Mucosa of descending colon (tissue), 3 donors: Measurements from ENCODE around the gene EMC7. TPM values are rescaled to one million over a fixed set of nuclear protein-coding genes. Genes with fewer than 3 reads are reported as not detected.

Experiments
- ATAC-seq: fragments of 200-7000 bp; cut with Tn5 transposase; one replicate; pipeline ENCODE4 v1.9.1; 2020; ENCODE audit warnings: mild to moderate bottlenecking, moderate library complexity
- DNase-seq, 3 donors: peaks; one replicate each; pipeline ENCODE4 v3.0.0-alpha.2; 2020
- H3K36me3 ChIP-seq: fragments of 200-600 bp; one replicate; pipeline ENCODE4 v1.8.0; 2021; ENCODE audit warnings: low read depth, mild to moderate bottlenecking
- H3K4me1 ChIP-seq: fragments of 200-600 bp; one replicate; pipeline ENCODE4 v1.8.0; 2021; ENCODE audit warnings: low read depth, mild to moderate bottlenecking
- H3K4me3 ChIP-seq: fragments of 200-600 bp; one replicate; pipeline ENCODE4 v1.8.0; 2021; ENCODE audit warnings: mild to moderate bottlenecking
- H3K9me3 ChIP-seq: fragments of 200-600 bp; one replicate; pipeline ENCODE4 v1.8.0; 2021; ENCODE audit warnings: mild to moderate bottlenecking
- intact Hi-C, 2 donors: fragments of 100-400 bp; cut with DNase I in 1 of 2; cut with micrococcal nuclease in 1 of 2; formaldehyde crosslinking; loops; one replicate each; pipeline versions ENCODE4 v1.11.0 to v1.11.1; 2022; cut with DNase I, micrococcal nuclease
- total RNA-seq, 3 donors: library from RNA; stranded (reverse); fragmentation: NEBNext Ultra II Directional in 2 of 3; extraction: Animal tissue kit (Norgen Biotek cat#: 25700) in 2 of 3; gene quantifications; one replicate each; pipeline versions ENCODE4 v1.2.1 to v1.2.4, GENCODE V29; 2021 to 2023
- TF ChIP-seq, protein P1 (sequence below): fragments of 200-600 bp; IDR thresholded peaks from one replicate; pipeline ENCODE4 v1.8.0; 2022; ENCODE audit warnings: antibody characterized with exemption, mild to moderate bottlenecking
- donor health status: DM: no; HTN: no; CAD: no; lungs with moderate emphysema.
- donor health status: DM: no; HTN: no; CAD: no.
- donor health status: DM: no; HTN: yes; CAD: no.

Gene EMC7
- total RNA-seq, 3 donors from 2014 or later, result 56.2 to 70.2 (median 59.6) TPM

DNA sequence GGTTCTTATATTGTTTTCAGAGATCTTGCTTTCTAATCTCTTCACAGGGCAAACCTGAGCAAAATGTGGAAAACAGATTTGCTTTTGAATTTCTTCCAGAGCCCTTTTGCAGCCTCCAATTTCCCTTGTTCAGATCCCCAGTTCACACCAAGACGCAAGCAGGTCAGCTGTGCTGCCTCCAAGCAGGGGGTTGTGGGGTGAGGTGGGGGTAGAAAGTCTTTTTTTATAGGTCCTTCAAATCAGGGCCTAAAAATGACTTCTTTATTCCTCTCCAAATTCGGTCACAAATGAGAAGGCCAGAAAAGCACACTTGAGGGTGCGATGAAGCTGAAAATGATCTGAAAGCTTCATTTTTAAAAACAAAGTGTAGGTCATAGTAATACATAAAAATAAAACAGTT is 36.4 kb downstream of the EMC7 start:
- Histone ChIP-seq H3K4me1 (no peaks in the 10 kb centered on the region), H3K36me3 (no peaks in the 10 kb centered on the region), H3K4me3 (no peak overlapping the region), H3K9me3 (no peaks in the 10 kb centered on the region)
- ATAC-seq (no peak), DNase-seq (no peak)
- TF ChIP-seq, protein P1, sequence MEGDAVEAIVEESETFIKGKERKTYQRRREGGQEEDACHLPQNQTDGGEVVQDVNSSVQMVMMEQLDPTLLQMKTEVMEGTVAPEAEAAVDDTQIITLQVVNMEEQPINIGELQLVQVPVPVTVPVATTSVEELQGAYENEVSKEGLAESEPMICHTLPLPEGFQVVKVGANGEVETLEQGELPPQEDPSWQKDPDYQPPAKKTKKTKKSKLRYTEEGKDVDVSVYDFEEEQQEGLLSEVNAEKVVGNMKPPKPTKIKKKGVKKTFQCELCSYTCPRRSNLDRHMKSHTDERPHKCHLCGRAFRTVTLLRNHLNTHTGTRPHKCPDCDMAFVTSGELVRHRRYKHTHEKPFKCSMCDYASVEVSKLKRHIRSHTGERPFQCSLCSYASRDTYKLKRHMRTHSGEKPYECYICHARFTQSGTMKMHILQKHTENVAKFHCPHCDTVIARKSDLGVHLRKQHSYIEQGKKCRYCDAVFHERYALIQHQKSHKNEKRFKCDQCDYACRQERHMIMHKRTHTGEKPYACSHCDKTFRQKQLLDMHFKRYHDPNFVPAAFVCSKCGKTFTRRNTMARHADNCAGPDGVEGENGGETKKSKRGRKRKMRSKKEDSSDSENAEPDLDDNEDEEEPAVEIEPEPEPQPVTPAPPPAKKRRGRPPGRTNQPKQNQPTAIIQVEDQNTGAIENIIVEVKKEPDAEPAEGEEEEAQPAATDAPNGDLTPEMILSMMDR, result no peak
- intact Hi-C loops, result loop anchor here in 1 of 2 donors (10.0 kb wide), 1 partner anchor 150 kb away; the partner anchor contains the start of gene KATNBL1

DNA sequence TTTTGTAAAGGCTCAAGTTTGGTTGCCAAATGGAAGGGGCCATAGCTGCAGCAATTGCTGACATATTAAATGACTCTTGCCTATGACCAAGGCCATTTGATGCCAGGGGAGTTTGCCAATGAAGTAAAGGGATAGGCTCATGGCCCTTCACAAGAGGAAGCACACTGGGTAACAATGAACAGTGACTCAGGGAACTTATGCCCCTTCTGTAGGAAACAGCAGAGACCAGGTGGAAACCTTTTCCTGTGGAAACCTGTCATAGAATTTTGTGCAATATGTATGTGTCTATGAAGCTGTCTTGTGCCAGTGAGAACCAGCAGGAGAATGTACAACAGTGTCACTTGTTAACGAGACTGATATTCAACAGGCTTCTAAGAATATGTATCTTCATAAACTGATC is 37.2 kb downstream of the EMC7 start:
- Histone ChIP-seq H3K4me3 (no peak overlapping the region), H3K4me1 (no peaks in the 10 kb centered on the region), H3K36me3 (no peaks in the 10 kb centered on the region), H3K9me3 (no peaks in the 10 kb centered on the region)
- intact Hi-C loops, result loop anchor here (5.0 to 10.0 kb wide), 2 partner anchors 148 to 150 kb away; partner anchors contain the start of gene KATNBL1 (in 2 of the 2)
- DNase-seq (no peak), ATAC-seq (no peak)
- TF ChIP-seq, protein P1, result no peak

DNA sequence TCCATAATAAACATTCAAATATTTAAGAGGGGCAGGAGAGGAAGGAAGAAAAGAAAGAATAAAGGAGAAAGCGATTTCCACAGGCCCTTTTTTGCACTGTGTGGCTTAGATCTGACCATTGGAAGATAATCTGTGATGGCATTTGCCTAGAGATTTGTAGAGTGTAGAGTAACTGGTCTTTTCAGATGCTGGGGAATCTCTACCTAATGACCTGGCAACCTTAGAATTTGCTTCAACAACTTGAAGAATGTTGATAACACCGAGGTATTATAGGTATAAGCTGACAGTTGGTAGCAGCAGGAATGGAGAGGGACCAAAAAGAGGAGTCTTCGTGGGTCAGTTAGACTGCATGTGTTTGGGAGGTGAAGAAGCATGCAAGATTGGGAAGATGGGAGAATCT is 41.7 kb downstream of the EMC7 start:
- no peak for ATAC-seq
- Histone ChIP-seq H3K36me3 (no peaks in the 10 kb centered on the region), H3K9me3 (no peaks in the 10 kb centered on the region), H3K4me1 (no peaks in the 10 kb centered on the region), H3K4me3 (no peak overlapping the region)
- DNase-seq, result no peak
- intact Hi-C loops, result loop anchor here (5.0 to 10.0 kb wide), 2 partner anchors 152 to 155 kb away; partner anchors contain the start of gene KATNBL1 (in 2 of the 2)
- TF ChIP-seq, protein P1, result no peak

DNA sequence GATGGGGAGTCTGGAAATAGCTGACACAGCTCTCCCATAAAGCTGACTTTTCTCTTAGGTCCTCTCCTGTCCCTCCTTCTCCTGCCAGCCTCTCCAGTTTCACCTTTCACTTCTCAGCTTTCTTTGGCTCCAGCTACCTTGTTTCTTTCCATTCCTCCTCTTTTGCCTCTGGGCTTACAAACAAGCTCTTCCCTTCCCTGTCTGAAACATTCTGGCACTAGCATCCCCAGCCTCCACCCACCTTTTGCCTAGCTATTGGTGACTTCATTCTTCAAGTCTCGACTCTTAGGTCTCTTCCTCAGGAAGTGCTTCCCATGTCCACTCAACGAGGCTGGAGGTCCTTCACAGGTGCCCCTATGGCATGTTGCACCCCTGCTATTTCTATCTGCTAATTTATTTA is 42.2 kb downstream of the EMC7 start:
- Histone ChIP-seq H3K36me3 (no peaks in the 10 kb centered on the region), H3K9me3 (no peaks in the 10 kb centered on the region), H3K4me3 (no peak overlapping the region), H3K4me1 (no peaks in the 10 kb centered on the region)
- intact Hi-C loops, result no loop called here
- ATAC-seq, result no peak
- no peak for DNase-seq
- TF ChIP-seq, protein P1, result no peak

DNA sequence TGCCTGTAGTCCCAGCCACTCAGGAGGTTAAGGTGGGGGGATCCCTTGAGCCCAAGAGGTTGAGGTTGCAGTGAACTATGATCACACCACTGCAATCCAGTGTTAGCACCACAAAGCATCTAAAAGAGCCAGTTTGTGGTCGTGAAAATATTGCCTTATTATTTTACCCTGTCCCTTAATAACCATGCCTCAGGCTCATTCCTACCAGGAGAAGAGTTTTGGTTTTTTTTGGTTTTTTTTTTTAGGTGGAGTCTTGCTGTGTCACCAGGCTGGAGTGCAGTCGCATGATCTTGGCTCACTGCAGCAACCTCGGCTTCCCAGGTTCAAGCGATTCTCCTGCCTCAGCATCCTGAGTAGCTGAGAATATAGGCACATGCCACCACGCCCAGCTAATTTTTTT is 44.8 kb downstream of the EMC7 start:
- TF ChIP-seq, protein P1, result no peak
- Histone ChIP-seq H3K4me3 (no peak overlapping the region), H3K4me1 (no peaks in the 10 kb centered on the region), H3K9me3 (no peaks in the 10 kb centered on the region), H3K36me3 (no peaks in the 10 kb centered on the region)
- DNase-seq, result no peak
- intact Hi-C loops, result no loop called here
- ATAC-seq, result no peak
